Endothelial cell of umbilical vein (primary cell): ENCODE measurements around the gene MED26. TPM values are rescaled to one million over a fixed set of nuclear protein-coding genes. Genes with fewer than 3 reads are reported as not detected.

Source experiments
- BruUV-seq: library from RNA; stranded (reverse); fragments of 400-500 nt; replicated peaks from 2 replicates; lab custom pipeline; 2021; lab: Mats Ljungman, UMichigan
- CTCF ChIA-PET: fragments of 300-600, 350-600 bp; sonication (Branson Sonifier 250); formaldehyde crosslinking; loops from one replicate; lab custom pipeline; 2021; ENCODE audit warnings: antibody characterized with exemption, inconsistent platforms; lab: Charles Lee
- POLR2A ChIA-PET: fragments of 300-600, 350-600 bp; sonication (Branson Sonifier 250); formaldehyde crosslinking; loops from one replicate; lab custom pipeline; 2021; ENCODE audit warnings: antibody characterized with exemption, inconsistent platforms; lab: Charles Lee
- DNase-seq: peaks from one replicate; pipeline ENCODE4 v3.0.0-alpha.2; 2011; ENCODE audit warnings: low read depth, low spot score
- FAIRE-seq: peaks from 2 replicates; lab custom pipeline; 2011; peaks lifted over from hg19 to GRCh38; lab: Jason Lieb, UNC
- H2AFZ ChIP-seq: 2 replicates; pipeline ENCODE4 v1.6.0; 2012; ENCODE audit warnings: low read depth, low read length, control low read depth, inconsistent platforms
- H3K27ac ChIP-seq: 2 replicates; pipeline ENCODE4 v1.5.1; 2011; ENCODE audit warnings: low read depth, mild to moderate bottlenecking, control low read depth, low read length, moderate library complexity; ENCODE audit not compliant: insufficient read depth
- H3K27me3 ChIP-seq, 2 experiments: 2 replicates each; pipeline versions ENCODE4 v1.6.0 to v1.6.1; 2011; ENCODE audit warnings: low read length in 2 of 2, mixed read lengths in 1 of 2; ENCODE audit not compliant: control insufficient read depth in 2 of 2, insufficient read depth in 2 of 2
- H3K36me3 ChIP-seq, 2 experiments: 2 replicates in 1 of 2; 3 replicates in 1 of 2; pipeline ENCODE4 v1.5.1; 2011; ENCODE audit warnings: low read length in 2 of 2, mild to moderate bottlenecking in 1 of 2, moderate library complexity in 1 of 2; ENCODE audit not compliant: control insufficient read depth in 2 of 2, insufficient read depth in 2 of 2; ENCODE audit errors: extremely low read depth in 1 of 2
- H3K4me1 ChIP-seq: 3 replicates; pipeline ENCODE4 v1.5.1; 2011; ENCODE audit warnings: mild to moderate bottlenecking, low read length; ENCODE audit not compliant: control insufficient read depth, insufficient read depth; ENCODE audit errors: extremely low read depth
- H3K4me2 ChIP-seq: 2 replicates; pipeline ENCODE4 v1.6.1; 2011; ENCODE audit warnings: low read length, control low read depth, mixed read lengths; ENCODE audit not compliant: insufficient read depth
- H3K4me3 ChIP-seq, 3 experiments: fragments of 200-600 bp in 1 of 3; sonication (generic), shearing (Covaris generic) in 1 of 3; replicated peaks in 1 of 3; 2 replicates each; pipeline ENCODE4 v1.5.1; 2011 to 2016; ENCODE audit warnings: control low read depth in 3 of 3, low read length in 3 of 3, mild to moderate bottlenecking in 2 of 3, inconsistent platforms in 1 of 3, low read depth in 1 of 3, moderate library complexity in 1 of 3; ENCODE audit not compliant: insufficient read depth in 1 of 3
- H3K79me2 ChIP-seq: 2 replicates; pipeline ENCODE4 v1.6.0; 2012; ENCODE audit warnings: low read length, inconsistent platforms; ENCODE audit not compliant: control insufficient read depth, insufficient read depth
- H3K9ac ChIP-seq: replicated peaks from 2 replicates; pipeline ENCODE3; 2011; ENCODE audit warnings: low read length, control low read depth; ENCODE audit not compliant: insufficient read depth; ENCODE audit errors: extremely low read depth
- H3K9me1 ChIP-seq: replicated peaks from 3 replicates; pipeline ENCODE4 v1.6.0; 2011; ENCODE audit warnings: mild to moderate bottlenecking, low read length; ENCODE audit not compliant: control insufficient read depth, insufficient read depth; ENCODE audit errors: extremely low read depth
- H3K9me3 ChIP-seq: replicated peaks from 2 replicates; pipeline ENCODE4 v1.5.1; 2012; ENCODE audit warnings: low read length, inconsistent platforms; ENCODE audit not compliant: control insufficient read depth, insufficient read depth
- H4K20me1 ChIP-seq: replicated peaks from 2 replicates; pipeline ENCODE3; 2011; ENCODE audit warnings: mild to moderate bottlenecking, low read length; ENCODE audit not compliant: control insufficient read depth, insufficient read depth; ENCODE audit errors: extremely low read depth
- EZH2 ChIP-seq: IDR thresholded peaks from 2 replicates; pipeline ENCODE4 v1.6.1; 2012; ENCODE audit warnings: borderline replicate concordance, low read depth, mild to moderate bottlenecking, moderate library complexity, low read length, inconsistent platforms; ENCODE audit not compliant: severe bottlenecking
- FOS ChIP-seq: IDR thresholded peaks from 2 replicates; pipeline ENCODE4 v1.6.1; 2011; ENCODE audit warnings: mild to moderate bottlenecking, low read length, moderate library complexity, borderline replicate concordance; ENCODE audit not compliant: insufficient read depth
- GATA2 ChIP-seq: IDR thresholded peaks from 2 replicates; pipeline ENCODE4 v1.7.0; 2011; ENCODE audit warnings: low read depth, mild to moderate bottlenecking, moderate library complexity, mixed read lengths, low read length; ENCODE audit not compliant: insufficient read length, insufficient read depth
- JUN ChIP-seq: IDR thresholded peaks from 2 replicates; pipeline ENCODE4 v1.6.1; 2011; ENCODE audit warnings: borderline replicate concordance, low read depth; ENCODE audit not compliant: insufficient read length, insufficient read depth
- MAX ChIP-seq: IDR thresholded peaks from 2 replicates; pipeline ENCODE4 v1.6.1; 2011; ENCODE audit not compliant: insufficient read depth, insufficient read length
- MYC ChIP-seq: IDR thresholded peaks from one replicate; pipeline ENCODE4 v1.6.1; 2011; ENCODE audit warnings: mild to moderate bottlenecking, low read depth, low read length
- POLR2A ChIP-seq: IDR thresholded peaks from 2 replicates; pipeline ENCODE4 v1.6.1; 2012; ENCODE audit warnings: low read depth, mild to moderate bottlenecking, control low read depth, low read length
- POLR2AphosphoS5 ChIP-seq: IDR thresholded peaks from 2 replicates; pipeline ENCODE4 v1.6.1; 2012; ENCODE audit warnings: low read depth, mild to moderate bottlenecking, control low read depth, low read length, moderate library complexity; ENCODE audit not compliant: insufficient read depth
- dilution Hi-C: fragments of 300-500 bp; cut with MboI; formaldehyde crosslinking; loops from one replicate; pipeline ENCODE4 v1.15.0; 2019; ENCODE audit warnings: low sequenced_read_pairs; ENCODE audit not compliant: extremely low pct_ligation_motif_present
- intact Hi-C: fragments of 100-400 bp; cut with micrococcal nuclease; formaldehyde crosslinking; loops from one replicate; pipeline ENCODE4 v1.10.0; 2022
- polyA plus RNA-seq, 4 experiments: library from polyadenylated mRNA; depleted of rRNA in 3 of 4; stranded (reverse) in 3 of 4; unstranded in 1 of 4; fragments of >200 nt; gene quantifications; 2 replicates each; pipeline versions ENCODE4 v1.2.1 to v1.2.3, GENCODE V29; 2011 to 2012; ENCODE audit warnings: missing spikeins in 1 of 4
- total RNA-seq: library from RNA; stranded (reverse); gene quantifications from 2 replicates; pipeline ENCODE4 v1.2.3, GENCODE V29; 2021
- TF ChIP-seq, protein P1 (sequence below), 2 donors: IDR thresholded peaks; 1 replicate in 1 of 2; 2 replicates in 1 of 2; pipeline ENCODE4 v1.5.1; 2011; ENCODE audit warnings: low read length in 2 of 2, mild to moderate bottlenecking in 2 of 2, moderate library complexity in 2 of 2, control low read depth in 1 of 2, inconsistent platforms in 1 of 2, low read depth in 1 of 2; ENCODE audit not compliant: insufficient read depth in 1 of 2; ENCODE audit errors: extremely low read depth in 1 of 2

Gene MED26
- total and polyA plus RNA-seq, 2 donors (not counting 3 experiments of a cell fraction or from before 2014, with no cell fraction given): 5.6 to 13.4 TPM

DNA sequence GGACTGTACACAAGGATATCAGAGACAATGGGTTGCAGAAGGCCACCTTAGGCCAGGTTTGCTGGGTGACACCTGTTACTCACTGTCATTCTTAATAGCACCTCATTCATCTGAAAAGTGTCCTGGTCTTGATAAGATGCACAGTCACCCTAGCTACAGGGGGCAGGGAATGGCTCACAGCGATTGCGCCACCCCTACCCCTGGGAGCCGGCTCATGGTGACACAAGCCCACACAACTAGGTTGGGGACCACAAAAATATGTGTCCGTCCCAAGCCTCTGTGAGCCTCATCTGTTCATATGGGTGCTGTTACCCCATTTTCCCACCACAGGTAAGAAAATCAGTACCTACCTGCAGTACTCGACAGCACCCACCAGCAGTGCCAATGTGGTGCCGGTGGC lies 23.4 kb downstream of the MED26 start:
- Histone ChIP-seq H4K20me1 (peaks cover 4% of the 10 kb centered on the region), H3K4me2 (no peak overlapping the region), H3K9me1 (no peaks in the 10 kb centered on the region), H3K36me3 (no peaks in the 10 kb centered on the region), H3K9me3 (no peaks in the 10 kb centered on the region), H3K27me3 (no peaks in the 10 kb centered on the region), H2AFZ (no peak overlapping the region), H3K4me3 (no peak overlapping the region), H3K9ac (no peak overlapping the region), H3K4me1 (peaks cover 4% of the 10 kb centered on the region), H3K79me2 (peaks cover 89% of the 10 kb centered on the region), H3K27ac (no peak overlapping the region)
- DNase-seq (no peak), FAIRE-seq (no peak)
- TF ChIP-seq, protein P1, sequence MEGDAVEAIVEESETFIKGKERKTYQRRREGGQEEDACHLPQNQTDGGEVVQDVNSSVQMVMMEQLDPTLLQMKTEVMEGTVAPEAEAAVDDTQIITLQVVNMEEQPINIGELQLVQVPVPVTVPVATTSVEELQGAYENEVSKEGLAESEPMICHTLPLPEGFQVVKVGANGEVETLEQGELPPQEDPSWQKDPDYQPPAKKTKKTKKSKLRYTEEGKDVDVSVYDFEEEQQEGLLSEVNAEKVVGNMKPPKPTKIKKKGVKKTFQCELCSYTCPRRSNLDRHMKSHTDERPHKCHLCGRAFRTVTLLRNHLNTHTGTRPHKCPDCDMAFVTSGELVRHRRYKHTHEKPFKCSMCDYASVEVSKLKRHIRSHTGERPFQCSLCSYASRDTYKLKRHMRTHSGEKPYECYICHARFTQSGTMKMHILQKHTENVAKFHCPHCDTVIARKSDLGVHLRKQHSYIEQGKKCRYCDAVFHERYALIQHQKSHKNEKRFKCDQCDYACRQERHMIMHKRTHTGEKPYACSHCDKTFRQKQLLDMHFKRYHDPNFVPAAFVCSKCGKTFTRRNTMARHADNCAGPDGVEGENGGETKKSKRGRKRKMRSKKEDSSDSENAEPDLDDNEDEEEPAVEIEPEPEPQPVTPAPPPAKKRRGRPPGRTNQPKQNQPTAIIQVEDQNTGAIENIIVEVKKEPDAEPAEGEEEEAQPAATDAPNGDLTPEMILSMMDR (IDR thresholded peaks at IDR 0.05; ENCODE audit: extremely low read depth in 1 of 2, insufficient read depth in 1 of 2, low read depth in 1 of 2, low read length in 2 of 2): no peak
- no peak for TF ChIP-seq FOS
- TF ChIP-seq GATA2: no peak
- TF ChIP-seq POLR2A: no peak
- TF ChIP-seq POLR2AphosphoS5: no peak
- no peak for TF ChIP-seq EZH2
- TF ChIP-seq MYC: no peak
- no peak for TF ChIP-seq JUN
- TF ChIP-seq MAX: no peak
- intact Hi-C loops: no loop called here
- dilution Hi-C loops: no loop called here
- ChIA-PET POLR2A (no interaction called here), CTCF (no interaction called here)
- no TSS peak for BruUV-seq
